Measurements from ENCODE around the gene RAB31. TPM values are rescaled to one million over a fixed set of nuclear protein-coding genes. Genes with fewer than 3 reads are reported as not detected.
"Not testable (repeated sequence)": the region's sequence is repeated elsewhere in the genome, so short reads cannot be mapped to it uniquely, and the experiment has no call there.

RAB31 gene
- total RNA-seq, 3 donors from 2014 or later: 0.40 to 1.8 (median 1.2) TPM

DNA sequence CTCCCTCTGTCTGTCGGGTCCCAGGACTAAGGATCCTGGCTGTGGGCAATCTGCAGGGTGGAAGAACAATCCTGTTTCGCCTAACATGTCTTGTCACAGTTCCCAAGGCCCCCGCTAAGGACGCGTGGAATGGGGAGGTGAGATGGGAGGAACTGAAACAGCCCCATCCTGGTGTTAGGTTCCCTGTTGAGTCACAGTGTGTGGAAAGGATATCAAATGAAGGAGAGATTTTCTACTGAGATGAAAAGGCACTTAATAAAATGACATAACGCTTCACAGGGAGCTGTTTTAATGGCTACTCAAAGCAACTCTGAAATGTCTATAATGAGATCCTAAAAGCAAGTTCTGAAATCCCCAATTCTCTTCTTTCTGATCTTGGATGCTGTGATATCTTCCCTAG, 52.5 kb downstream of the RAB31 start:
- no peaks in the 10 kb centered on the region for H3K36me3 Mint-ChIP-seq (ENCODE audit: insufficient read depth)
- ATAC-seq (no peak), DNase-seq (no peak)
- no peaks in the 10 kb centered on the region for H3K9me3 Mint-ChIP-seq
- no peak overlapping the region for H3K4me3 Mint-ChIP-seq
- no peaks in the 10 kb centered on the region for H3K4me1 Mint-ChIP-seq (ENCODE audit: low read depth)
- peaks cover 12% of the 10 kb centered on the region for H3K27me3 Mint-ChIP-seq (ENCODE audit: low read depth)

DNA sequence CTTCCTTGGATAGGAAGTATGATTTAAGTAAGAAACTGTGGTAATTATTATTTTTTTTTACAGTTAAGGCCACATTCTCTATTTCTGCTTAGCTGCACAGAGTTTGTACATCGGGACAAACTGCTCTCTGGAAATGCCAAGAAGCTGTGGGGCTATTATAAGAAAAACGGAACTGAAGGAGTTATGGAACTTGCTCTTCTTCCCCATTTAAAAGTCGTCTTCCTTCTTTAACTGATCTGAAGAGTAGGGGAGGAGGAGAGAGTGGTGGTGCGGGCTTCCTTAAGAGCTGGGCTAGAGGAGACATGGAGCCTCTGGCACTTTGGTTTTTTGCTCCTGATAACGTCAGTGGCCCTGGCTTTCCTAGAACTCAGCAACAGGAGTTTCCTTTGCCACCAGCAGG, 54.4 kb downstream of the RAB31 start:
- H3K36me3 Mint-ChIP-seq (ENCODE audit: insufficient read depth): no peaks in the 10 kb centered on the region
- no peak overlapping the region for H3K4me3 Mint-ChIP-seq
- H3K4me1 Mint-ChIP-seq (ENCODE audit: low read depth): no peaks in the 10 kb centered on the region
- DNase-seq (no peak), ATAC-seq (no peak)
- H3K9me3 Mint-ChIP-seq: no peaks in the 10 kb centered on the region
- peaks cover 12% of the 10 kb centered on the region for H3K27me3 Mint-ChIP-seq (ENCODE audit: low read depth)

DNA sequence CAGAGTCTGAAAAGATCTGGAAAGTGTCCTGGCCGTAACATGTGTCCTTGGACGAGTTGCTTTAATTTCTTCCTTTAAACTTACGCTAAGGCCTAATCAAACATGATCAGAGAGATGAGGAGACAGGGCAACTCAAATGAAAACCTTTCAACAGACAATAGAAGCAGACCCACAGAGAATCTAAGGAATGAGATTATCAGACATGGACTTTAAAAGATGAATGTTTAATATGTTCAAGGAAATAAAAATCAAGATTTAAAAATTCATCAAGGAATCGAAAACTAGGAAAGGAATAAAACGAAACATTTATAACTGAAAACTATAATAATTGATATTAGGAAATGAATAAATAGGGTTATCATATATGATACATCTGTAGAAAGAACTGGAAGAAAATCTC, 55.1 kb downstream of the RAB31 start:
- DNase-seq (no peak), ATAC-seq (no peak)
- no peak overlapping the region for H3K4me3 Mint-ChIP-seq
- no peaks in the 10 kb centered on the region for H3K36me3 Mint-ChIP-seq (ENCODE audit: insufficient read depth)
- H3K27me3 Mint-ChIP-seq (ENCODE audit: low read depth): peaks cover 14% of the 10 kb centered on the region
- H3K4me1 Mint-ChIP-seq (ENCODE audit: low read depth): no peaks in the 10 kb centered on the region
- no peaks in the 10 kb centered on the region for H3K9me3 Mint-ChIP-seq

DNA sequence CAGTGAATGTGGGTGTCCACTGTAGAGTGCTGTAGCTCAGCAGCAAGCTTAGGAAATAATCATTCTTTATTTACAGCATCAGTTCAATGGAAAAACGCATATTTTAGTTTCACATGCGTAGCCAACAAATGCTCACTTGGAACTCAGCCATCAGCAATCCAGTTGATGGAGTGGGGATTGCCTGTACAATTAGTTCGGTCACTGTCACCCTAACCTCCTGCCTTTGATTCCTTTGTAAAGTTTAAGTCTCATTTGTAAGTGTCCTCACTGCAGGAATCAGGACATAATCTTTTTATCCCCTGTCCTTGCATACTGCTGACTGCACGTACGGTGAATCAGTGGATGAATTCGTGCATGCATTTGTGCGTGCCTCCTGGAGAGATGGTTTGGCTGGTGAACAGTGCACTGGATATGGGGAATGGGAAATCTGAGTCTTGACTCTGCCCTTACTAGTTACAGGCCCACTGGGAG, 55.9 kb downstream of the RAB31 start:
- ATAC-seq: no peak
- Mint-ChIP-seq H3K27me3 (ENCODE audit: low read depth) (peaks cover 14% of the 10 kb centered on the region), H3K4me3 (no peak overlapping the region), H3K4me1 (ENCODE audit: low read depth) (no peaks in the 10 kb centered on the region), H3K9me3 (no peaks in the 10 kb centered on the region), H3K36me3 (ENCODE audit: insufficient read depth) (no peaks in the 10 kb centered on the region)
- DNase-seq: no peak

DNA sequence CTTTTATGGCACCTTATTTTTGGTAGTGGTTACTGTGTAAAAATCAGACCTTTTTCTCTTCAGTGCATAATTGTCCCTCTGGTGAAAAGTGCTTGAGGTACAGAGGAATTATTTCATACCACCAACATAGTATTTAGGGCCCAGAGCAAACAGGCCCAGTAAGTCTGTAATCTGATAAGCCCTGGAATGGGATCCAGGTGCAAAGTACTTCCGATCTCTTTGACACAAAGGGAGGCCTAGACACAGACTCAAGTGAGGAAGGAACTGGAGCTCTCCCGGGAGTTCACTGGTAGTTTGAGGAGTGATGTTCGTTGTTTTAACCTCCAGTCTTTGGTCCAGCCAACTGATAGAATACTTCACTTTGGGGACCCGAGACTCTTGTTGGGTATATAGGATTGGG, 57.4 kb downstream of the RAB31 start:
- Mint-ChIP-seq H3K4me1 (ENCODE audit: low read depth) (no peaks in the 10 kb centered on the region), H3K36me3 (ENCODE audit: insufficient read depth) (no peaks in the 10 kb centered on the region)

DNA sequence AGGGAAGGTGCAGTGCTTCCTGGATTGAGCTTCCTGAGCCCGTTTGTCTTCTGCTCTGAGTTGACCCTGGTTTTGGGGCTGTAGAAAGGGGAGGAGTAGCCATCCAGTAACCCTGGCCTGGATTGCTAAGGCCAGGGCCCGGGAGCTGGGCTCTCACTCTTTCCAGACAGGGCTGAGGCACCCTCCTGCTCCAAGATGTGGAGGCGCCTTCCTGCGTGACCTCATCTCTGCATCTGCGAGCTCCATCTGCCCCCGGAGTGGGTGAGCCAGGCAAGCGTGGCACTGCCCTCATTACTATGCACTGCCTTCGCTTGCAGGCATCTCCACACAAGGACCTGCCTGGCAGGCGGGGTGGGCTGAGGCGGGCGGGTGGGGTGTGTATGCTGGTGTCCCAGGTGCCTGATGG, 58.0 kb downstream of the RAB31 start:
- DNase-seq: no peak
- no peaks in the 10 kb centered on the region for H3K4me1 Mint-ChIP-seq (ENCODE audit: low read depth)
- H3K4me3 Mint-ChIP-seq: no peak overlapping the region
- no peaks in the 10 kb centered on the region for H3K36me3 Mint-ChIP-seq (ENCODE audit: insufficient read depth)
- H3K27me3 Mint-ChIP-seq (ENCODE audit: low read depth): peaks cover 2% of the 10 kb centered on the region
- no peaks in the 10 kb centered on the region for H3K9me3 Mint-ChIP-seq
- no peak for ATAC-seq

More for the DNA sequence above, 57.4 kb downstream of the RAB31 start:
- no peak overlapping the region for H3K4me3 Mint-ChIP-seq
- ATAC-seq (no peak), DNase-seq (no peak)
- peaks cover 7% of the 10 kb centered on the region for H3K27me3 Mint-ChIP-seq (ENCODE audit: low read depth)
- no peaks in the 10 kb centered on the region for H3K9me3 Mint-ChIP-seq

DNA sequence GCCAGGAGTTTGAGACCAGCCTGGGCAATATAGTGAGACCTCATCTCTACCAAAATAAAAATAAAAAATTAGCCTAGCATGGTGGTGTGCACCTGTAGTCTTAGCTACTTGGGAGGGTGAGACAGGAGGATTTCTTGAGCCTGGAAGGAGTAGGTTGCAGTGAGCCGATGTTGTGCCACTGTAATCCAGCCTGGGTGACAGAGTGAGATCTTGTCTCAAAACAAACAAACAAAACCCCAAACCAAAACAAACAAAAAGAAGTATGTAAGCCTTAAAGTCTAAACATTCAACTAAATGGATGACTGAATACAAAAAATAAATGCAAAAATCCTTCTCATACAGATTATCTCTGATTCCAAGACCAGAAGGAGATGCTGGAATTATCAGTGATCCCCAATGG, 58.6 kb downstream of the RAB31 start:
- Mint-ChIP-seq H3K27me3 (ENCODE audit: low read depth) (peaks cover 7% of the 10 kb centered on the region), H3K9me3 (no peaks in the 10 kb centered on the region), H3K36me3 (ENCODE audit: insufficient read depth) (no peaks in the 10 kb centered on the region), H3K4me1 (ENCODE audit: low read depth) (peaks cover 3% of the 10 kb centered on the region), H3K4me3 (no peak overlapping the region)
- ATAC-seq: no peak
- DNase-seq: no peak

DNA sequence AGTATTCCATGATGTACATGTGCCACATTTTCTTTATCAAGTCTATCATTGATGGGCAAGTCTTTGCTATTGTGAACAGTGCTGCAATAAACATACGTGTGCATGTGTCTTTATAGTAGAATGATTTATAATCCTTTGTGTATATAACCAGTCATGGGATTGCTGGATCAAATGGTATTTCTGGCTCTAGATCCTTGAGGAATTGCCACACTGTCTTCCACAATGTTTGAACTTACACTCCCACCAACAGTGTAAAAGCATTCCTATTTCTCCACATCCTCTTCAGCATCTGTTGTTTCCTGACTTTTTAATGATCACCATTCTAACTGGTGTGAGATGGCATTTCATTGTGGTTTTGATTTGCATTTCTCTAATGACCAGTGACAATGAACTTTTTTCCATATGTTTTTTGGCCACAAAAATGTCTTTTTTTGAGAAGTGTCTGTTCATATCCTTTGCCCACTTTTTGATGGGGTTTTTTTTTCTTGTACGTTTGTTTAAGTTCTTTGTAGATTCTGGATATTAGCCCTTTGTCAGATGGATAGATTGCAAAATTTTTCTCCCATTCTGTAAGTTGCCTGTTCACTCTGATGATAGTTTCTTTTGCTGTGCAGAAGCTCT, 60.1 kb downstream of the RAB31 start:
- not testable (repeated sequence) for H3K9me3 Mint-ChIP-seq; H3K4me1 Mint-ChIP-seq (ENCODE audit: low read depth); DNase-seq; H3K36me3 Mint-ChIP-seq (ENCODE audit: insufficient read depth); ATAC-seq; H3K4me3 Mint-ChIP-seq
- peaks cover 18% of the 10 kb centered on the region for H3K27me3 Mint-ChIP-seq (ENCODE audit: low read depth)

DNA sequence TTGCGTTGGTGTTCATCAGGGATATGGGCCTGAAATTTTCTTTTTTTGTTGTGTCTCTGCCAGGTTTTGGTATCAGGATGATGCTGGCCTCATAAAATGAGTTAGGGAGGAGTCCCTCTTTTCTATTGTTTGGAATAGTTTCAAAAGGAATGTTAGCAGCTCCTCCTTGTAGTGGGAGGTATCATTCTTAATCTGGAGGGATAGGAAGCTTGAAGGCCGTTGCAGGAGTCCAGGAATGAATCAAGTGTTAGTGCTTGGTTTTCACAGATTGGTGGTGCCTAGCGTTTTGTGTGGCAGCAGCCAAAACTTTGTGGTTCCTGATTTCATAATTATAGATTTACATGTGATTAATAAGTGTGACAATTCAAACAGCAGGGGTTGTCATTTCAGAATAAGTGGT, 62.0 kb downstream of the RAB31 start:
- peaks cover 22% of the 10 kb centered on the region for H3K27me3 Mint-ChIP-seq (ENCODE audit: low read depth)
- not testable (repeated sequence) for H3K36me3 Mint-ChIP-seq (ENCODE audit: insufficient read depth); DNase-seq; H3K9me3 Mint-ChIP-seq; H3K4me1 Mint-ChIP-seq (ENCODE audit: low read depth); ATAC-seq; H3K4me3 Mint-ChIP-seq

DNA sequence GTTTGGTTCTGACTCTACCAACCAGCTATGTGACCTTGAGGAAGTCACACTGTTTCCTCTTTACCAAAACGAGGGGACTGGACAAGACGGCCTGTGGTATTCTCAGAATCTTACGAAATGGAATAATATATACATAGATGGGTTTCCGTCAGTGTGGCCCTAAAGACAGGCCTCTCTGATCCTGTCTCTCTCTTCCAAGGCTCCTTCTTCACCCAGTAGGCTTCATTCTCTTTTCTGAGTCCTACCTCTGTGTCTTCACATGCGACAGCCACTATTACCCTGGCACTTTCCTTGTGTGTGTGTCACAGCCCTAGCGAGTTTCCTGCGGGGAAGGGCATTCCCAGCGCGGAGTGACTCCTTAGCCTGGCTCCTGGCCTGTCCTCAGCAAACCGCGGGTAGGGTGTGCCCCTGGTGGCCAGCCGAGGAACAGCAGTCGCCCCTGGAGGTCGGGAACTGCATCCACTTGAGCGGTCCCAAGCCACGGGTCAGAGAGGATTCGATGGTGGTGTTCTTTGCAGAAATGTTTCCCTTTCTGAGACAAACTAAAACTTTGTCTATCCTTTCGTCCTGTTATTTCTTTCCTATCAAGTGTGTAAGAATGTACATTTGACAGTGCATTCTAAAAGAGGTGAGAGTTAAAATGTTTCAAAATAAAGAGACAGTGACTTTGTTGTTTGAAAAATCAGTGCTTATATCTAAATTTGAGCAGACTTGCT, 63.3 kb downstream of the RAB31 start:
- Mint-ChIP-seq H3K4me3 (no peak overlapping the region), H3K27me3 (ENCODE audit: low read depth) (peaks cover 26% of the 10 kb centered on the region), H3K4me1 (ENCODE audit: low read depth) (peaks cover 3% of the 10 kb centered on the region), H3K36me3 (ENCODE audit: insufficient read depth) (no peaks in the 10 kb centered on the region), H3K9me3 (no peaks in the 10 kb centered on the region)
- DNase-seq: peak; percentile 36
- peak; percentile 75 to 77 for ATAC-seq

DNA sequence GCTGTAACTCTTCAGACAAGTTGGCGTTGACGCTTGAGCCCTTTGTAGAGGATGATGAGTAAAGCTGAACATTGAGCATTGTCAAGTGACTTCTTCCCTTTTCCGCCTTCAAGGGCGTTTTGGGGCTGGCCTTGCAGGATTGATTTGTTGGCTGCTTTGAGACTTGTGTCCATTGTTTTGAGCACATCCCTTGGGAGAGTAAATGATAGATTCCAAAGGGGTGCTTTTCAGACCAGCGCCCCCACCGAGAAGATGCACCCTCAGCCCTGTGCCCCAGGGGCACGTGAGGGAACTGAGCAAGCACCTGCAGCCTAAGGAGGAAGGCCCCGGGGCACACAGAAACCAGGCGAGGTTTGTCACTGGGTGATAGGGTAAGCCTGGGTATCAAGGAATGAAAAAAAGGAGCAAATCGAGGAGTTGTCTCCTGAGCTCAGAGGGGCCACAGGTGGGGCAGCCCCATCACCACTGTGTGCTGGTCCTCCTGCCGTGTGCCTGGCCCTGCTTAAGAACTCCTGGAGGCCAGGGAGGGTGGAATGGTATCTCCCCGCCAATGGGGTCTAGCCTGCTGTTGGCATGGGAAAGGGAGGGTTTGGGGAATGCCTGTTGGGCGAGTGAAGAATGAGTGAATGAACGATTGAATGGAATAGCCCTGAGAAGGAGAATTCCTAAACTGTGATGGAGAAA, 64.0 kb downstream of the RAB31 start:
- Mint-ChIP-seq H3K4me1 (ENCODE audit: low read depth) (peaks cover 3% of the 10 kb centered on the region), H3K27me3 (ENCODE audit: low read depth) (peaks cover 26% of the 10 kb centered on the region), H3K36me3 (ENCODE audit: insufficient read depth) (no peaks in the 10 kb centered on the region), H3K4me3 (no peak overlapping the region), H3K9me3 (no peaks in the 10 kb centered on the region)
- DNase-seq (no peak), ATAC-seq (no peak)

DNA sequence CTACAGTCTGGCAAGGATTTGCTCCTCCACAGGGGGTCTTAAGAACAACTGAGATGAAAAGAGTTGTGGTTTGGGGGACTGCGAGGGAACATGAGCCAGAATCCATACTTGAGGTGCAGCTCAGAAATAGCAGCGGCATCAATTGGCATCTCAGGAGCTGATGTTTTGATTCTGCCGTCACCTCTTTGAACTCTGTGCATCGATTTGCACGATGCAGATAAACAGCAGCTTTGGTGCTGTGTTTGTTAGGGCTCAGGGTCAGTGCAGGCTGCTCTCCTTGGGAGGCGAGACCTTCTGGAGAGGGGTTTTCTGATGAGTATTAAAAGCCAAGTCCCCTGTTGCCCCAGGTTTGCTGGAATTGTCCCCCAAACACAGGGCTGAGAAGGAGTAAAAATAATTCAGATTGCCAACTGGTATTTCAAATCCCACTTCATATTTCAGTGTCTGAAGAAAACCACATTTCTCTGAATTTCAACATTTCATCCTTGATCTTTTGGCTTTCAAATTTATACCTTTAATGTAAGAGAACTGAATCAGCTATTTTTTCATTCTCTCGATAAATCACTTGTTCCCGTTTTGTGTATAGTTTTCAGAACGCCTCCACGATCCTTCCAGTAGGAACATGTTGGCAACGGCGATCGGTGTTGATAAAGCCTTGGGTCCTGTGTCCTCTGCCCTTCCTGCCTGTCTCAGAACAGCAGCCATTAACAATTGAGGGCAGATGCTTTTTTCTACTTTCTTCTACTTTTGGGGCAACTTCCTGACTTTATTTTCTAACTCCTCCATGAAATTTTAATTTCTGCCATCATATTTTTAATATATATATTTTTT, 65.0 kb downstream of the RAB31 start:
- ATAC-seq: no peak
- Mint-ChIP-seq H3K9me3 (no peaks in the 10 kb centered on the region), H3K36me3 (ENCODE audit: insufficient read depth) (no peaks in the 10 kb centered on the region), H3K4me1 (ENCODE audit: low read depth) (peaks cover 3% of the 10 kb centered on the region), H3K27me3 (ENCODE audit: low read depth) (peaks cover 25% of the 10 kb centered on the region), H3K4me3 (no peak overlapping the region)
- no peak for DNase-seq

DNA sequence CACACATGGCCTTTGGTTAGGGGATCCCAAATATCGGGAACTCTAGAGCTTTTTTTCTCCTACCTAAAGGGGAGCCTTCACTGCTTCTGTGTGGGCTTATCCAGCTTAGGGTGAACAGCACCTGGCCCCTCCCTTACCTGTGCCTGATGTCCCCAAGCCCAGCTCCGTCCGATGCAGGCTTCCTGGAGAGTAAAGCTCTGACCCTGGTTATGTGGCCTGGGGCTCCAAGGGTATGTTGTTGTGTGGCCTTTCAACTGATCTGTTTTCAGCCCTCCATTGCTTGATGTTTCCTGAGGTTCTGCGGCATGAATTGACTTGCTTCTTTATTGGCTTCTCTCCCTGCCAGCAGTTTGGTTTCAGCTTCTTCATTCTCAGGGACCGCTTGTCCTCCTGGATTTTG, 66.0 kb downstream of the RAB31 start:
- peaks cover 25% of the 10 kb centered on the region for H3K27me3 Mint-ChIP-seq (ENCODE audit: low read depth)
- ATAC-seq (no peak), DNase-seq (no peak)
- no peak overlapping the region for H3K4me3 Mint-ChIP-seq
- no peaks in the 10 kb centered on the region for H3K9me3 Mint-ChIP-seq
- H3K4me1 Mint-ChIP-seq (ENCODE audit: low read depth): peaks cover 3% of the 10 kb centered on the region
- no peaks in the 10 kb centered on the region for H3K36me3 Mint-ChIP-seq (ENCODE audit: insufficient read depth)

DNA sequence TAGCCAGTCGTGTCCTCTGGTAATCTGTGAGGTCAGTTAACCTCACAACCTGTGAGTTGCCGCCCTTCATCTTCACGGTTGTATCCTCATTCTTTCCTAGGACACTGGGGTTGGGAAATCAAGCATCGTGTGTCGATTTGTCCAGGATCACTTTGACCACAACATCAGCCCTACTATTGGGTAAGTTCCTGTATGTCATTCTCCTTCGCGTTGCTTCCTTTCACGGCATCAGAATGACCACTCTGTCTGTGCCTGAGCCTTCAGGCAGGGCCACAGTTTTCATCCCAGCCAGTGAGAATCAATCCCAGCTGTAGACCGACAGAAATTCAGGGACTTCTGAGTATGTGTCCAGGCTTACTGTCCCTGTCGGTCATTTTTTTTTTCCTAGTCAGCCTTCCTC, 67.1 kb downstream of the RAB31 start:
- H3K27me3 Mint-ChIP-seq (ENCODE audit: low read depth): peaks cover 25% of the 10 kb centered on the region
- no peaks in the 10 kb centered on the region for H3K36me3 Mint-ChIP-seq (ENCODE audit: insufficient read depth)
- H3K9me3 Mint-ChIP-seq: no peaks in the 10 kb centered on the region
- DNase-seq: no peak
- ATAC-seq: no peak
- H3K4me3 Mint-ChIP-seq: no peak overlapping the region
- H3K4me1 Mint-ChIP-seq (ENCODE audit: low read depth): peaks cover 3% of the 10 kb centered on the region

All from activated T-cell treated with anti-CD3 and anti-CD28 coated beads, Interleukin-2, amount 50 U/mL, for 4 hours (primary cell).